ENCODE data around the gene CCDC78.

The CCDC78 gene

GRCh38 chr16:683396-684070 is 42.7 kb downstream of the CCDC78 start:
- FAIRE-seq (no peak), DNase-seq (ENCODE audit: extremely low spot score, insufficient read length, low read depth) (no peak)

DNA sequence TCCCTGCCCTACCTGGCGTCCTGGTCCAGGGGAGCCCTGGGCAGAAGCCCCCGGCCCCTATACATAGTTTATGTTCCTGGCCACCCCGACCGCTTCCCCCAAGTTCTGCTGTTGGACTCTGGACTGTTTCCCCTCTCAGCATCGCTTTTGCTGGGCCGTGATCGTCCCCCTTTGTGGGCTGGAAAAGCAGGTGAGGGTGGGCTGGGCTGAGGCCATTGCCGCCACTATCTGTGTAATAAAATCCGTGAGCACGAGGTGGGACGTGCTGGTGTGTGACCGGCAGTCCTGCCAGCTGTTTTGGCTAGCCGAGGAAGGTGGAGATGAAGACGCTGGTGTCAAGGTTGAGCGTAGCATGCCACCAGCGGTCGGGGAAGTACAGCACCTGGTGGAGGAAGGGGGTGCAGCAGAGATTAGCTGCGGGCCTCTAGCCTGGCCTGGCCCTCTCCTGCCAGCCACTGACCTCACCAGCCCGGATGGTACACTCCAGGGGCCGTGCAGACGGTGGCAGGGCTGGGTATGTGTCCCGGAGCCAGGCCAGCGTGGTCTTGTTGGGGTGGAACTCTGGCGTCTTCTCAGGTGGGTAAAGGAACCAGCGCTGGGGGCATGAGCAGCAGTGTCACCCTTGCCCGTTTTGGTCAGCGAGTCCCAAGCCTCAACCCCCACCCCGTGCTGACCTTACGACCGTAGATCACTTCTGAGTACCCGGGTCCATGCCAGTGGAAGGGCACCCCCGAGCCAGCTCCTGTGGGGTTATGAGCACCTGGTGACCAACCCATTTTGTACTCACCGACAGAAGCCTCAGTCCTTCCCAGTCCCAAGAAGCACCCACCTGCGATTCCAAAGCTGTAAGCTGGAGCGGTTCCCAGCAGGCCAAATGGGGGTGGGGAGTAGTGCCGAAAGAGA is 43.5 kb downstream of the CCDC78 start:
- FAIRE-seq (no peak), DNase-seq (ENCODE audit: extremely low spot score, insufficient read length, low read depth) (no peak)

DNA sequence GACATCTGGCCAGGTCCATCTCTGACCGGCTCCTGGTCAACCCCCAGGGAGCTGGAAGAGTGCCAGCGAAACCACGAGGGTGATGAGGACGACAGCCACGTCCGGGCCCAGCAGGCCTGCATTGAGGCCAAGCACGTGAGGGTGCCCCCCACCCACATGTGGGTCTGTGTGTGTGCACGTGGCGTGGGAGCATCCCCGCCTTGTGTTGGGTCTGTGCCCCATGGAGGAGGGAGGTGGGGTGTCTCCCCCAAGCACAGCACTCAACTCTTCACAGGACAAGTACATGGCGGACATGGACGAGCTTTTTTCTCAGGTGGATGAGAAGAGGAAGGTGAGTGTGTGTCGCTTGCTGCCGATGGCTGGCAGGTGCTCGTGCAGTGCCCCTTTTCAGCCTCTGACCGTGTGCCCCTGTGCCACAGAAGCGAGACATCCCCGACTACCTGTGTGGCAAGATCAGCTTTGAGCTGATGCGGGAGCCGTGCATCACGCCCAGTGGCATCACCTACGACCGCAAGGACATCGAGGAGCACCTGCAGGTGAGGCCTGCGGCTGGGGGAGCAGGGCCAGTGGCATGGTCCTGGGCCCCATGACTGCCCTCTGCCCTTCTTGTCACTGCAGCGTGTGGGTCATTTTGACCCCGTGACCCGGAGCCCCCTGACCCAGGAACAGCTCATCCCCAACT is 44.4 kb downstream of the CCDC78 start:
- DNase-seq (ENCODE audit: extremely low spot score, insufficient read length, low read depth) (no peak), FAIRE-seq (no peak)

DNA sequence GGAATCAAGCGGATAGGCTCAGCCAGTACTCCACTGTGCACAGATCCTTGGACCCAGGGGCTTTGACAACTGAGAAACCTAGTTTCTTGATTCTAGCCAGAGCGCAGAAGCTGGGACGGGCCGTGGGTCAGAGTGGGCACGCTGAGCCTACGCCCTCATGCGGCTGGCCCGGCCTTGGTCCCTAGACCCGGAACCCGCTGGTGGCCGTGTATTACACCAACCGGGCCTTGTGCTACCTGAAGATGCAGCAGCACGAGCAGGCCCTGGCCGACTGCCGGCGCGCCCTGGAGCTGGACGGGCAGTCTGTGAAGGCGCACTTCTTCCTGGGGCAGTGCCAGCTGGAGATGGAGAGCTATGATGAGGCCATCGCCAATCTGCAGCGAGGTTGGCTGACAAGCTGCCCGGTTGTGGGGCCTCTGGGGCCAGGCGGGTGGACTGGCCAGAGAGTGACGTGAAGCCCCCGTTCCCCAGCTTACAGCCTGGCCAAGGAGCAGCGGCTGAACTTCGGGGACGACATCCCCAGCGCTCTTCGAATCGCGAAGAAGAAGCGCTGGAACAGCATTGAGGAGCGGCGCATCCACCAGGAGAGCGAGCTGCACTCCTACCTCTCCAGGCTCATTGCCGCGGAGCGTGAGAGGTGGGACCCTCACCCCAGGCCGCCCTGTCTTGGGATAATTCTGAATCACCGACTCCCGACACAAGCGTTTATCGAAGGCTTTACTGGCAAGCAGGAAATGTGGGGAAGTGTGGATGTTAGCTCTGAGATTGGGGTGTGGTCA is 45.1 kb downstream of the CCDC78 start:
- DNase-seq (ENCODE audit: extremely low spot score, insufficient read length, low read depth) (no peak), FAIRE-seq (peak; percentile 54)

DNA sequence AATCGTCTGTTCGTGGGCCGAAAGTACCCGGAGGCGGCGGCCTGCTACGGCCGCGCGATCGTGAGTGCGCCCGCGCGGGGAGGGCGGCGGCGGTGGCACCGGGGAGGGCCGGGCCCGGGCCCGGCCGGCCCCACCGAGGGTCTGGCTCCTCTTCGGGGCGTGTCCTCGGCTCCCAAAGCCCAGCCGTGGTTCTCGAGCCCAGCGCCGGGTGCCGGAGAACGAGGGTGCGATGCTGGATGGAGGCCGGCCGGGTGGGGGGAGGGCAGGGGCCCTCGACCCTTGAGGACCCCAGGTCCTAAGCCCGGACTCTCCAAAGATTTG is 45.7 kb downstream of the CCDC78 start:
- no peak for DNase-seq (ENCODE audit: extremely low spot score, insufficient read length, low read depth)
- no peak for FAIRE-seq

DNA sequence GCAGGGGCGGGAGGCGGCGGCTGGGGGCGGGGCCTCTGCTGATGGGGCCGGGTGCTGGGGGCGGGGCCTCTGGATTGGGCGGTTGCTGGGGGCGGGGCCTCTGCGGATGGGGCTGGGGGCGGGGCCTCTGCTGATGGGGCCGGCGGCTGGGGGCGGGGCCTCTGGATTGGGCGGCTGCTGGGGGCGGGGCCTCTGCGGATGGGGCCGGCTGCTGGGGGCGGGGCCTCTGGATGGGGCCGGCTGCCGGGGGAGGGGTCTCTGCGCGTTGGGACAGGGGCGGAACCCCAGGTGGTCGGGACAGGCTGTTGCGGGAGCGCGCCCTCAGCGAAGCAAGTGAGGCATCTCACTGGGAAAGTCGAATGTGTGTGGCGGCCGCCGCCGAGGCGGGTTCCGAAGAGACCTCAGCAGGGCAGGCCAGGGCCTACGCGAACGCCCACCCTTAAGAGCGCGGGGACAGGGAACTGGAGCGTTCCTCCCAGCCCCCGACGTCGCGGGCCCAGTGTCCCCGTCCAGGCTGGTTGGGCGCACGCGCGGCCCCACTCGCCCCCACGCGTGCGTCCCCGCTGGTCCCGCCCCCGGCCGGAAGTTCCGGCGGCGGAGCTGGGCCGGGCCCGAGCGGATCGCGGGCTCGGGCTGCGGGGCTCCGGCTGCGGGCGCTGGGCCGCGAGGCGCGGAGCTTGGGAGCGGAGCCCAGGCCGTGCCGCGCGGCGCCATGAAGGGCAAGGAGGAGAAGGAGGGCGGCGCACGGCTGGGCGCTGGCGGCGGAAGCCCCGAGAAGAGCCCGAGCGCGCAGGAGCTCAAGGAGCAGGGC is 46.2 kb downstream of the CCDC78 start, which contains the start of gene STUB1:
Gene STUB1, plus strand, starts transcription at position 597 of the 811 bp plus-strand sequence. Its CDS starts 116 bp downstream, at position 713.
- peak; percentile 62 for DNase-seq (ENCODE audit: extremely low spot score, insufficient read length, low read depth)
- FAIRE-seq: peak; percentile 73

GRCh38 chr16:678858-679813 is 47.1 kb downstream of the CCDC78 start:
- FAIRE-seq (no peak), DNase-seq (ENCODE audit: extremely low spot score, insufficient read length, low read depth) (no peak)

DNA sequence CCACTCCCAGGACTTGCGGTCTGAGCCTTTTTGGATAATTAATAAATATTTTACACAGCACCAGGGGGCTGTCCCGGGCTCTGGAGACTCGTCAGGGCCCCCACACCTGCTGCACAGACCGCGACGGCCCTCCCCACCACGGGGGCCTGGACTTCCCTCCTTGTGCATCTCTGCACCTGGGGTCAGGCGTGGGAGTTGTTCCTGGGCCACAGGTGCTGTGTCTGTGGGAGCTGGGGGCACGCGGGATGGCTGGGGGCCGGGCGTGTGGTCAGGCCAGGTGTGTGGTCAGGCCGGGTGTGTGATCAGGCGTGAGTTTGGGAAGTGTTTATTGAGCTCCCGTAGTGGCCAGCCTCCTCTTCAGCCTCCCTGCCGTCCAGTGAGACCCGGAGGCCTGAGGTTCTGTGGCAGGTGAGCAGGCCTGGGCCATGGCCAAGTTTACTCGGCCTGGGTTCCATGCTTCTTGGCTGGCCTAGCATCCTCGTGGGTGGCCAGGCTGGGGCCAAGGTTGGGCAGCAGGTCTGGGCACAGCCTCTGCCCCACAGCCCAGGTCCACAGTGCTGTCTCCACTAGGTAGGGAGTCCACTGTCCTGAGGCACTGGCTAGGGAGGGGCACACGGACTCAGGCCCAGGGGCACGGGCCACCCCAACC is 47.9 kb downstream of the CCDC78 start:
- DNase-seq (ENCODE audit: extremely low spot score, insufficient read length, low read depth): no peak
- FAIRE-seq: no peak

- no peak for DNase-seq (ENCODE audit: extremely low spot score, insufficient read length, low read depth)
- FAIRE-seq: no peak
Observed at GRCh38 chr16:677316-678190, 48.7 kb downstream of the CCDC78 start.

DNA sequence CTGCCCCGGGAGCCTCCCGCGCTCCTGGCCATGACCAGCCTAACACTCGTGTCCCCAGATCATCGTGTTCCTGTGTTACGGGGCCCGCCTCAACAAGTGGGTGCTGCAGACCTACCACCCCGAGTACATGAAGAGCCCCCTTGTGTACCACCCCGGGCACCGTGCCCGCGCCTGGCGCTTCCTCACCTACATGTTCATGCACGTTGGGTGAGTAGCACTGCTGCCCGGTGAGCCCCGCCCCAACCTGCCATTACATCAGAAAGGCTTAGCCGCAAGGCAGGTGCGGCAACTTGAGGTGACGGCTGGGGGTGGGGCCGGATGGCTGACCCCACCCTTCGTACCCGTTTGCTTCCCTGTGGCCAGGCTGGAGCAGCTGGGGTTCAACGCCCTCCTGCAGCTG is 49.3 kb downstream of the CCDC78 start:
- DNase-seq (ENCODE audit: extremely low spot score, insufficient read length, low read depth): no peak

DNA sequence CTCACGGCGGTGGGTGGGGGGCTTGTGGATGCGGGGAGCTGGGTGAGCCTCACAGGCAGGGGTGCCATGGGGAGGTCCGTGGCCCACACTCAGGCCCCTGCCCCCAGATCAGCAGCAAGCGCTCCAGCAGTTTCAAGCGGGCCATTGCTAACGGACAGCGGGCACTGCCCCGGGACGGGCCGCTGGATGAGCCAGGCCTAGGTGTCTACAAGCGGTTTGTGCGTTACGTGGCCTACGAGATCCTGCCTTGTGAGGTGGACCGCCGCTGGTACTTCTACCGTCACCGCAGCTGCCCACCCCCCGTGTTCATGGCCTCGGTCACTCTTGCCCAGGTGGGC is 49.7 kb downstream of the CCDC78 start:
- DNase-seq (ENCODE audit: extremely low spot score, insufficient read length, low read depth): no peak
- no peak for FAIRE-seq

More for the DNA sequence above, 49.3 kb downstream of the CCDC78 start:
- FAIRE-seq: no peak

DNA sequence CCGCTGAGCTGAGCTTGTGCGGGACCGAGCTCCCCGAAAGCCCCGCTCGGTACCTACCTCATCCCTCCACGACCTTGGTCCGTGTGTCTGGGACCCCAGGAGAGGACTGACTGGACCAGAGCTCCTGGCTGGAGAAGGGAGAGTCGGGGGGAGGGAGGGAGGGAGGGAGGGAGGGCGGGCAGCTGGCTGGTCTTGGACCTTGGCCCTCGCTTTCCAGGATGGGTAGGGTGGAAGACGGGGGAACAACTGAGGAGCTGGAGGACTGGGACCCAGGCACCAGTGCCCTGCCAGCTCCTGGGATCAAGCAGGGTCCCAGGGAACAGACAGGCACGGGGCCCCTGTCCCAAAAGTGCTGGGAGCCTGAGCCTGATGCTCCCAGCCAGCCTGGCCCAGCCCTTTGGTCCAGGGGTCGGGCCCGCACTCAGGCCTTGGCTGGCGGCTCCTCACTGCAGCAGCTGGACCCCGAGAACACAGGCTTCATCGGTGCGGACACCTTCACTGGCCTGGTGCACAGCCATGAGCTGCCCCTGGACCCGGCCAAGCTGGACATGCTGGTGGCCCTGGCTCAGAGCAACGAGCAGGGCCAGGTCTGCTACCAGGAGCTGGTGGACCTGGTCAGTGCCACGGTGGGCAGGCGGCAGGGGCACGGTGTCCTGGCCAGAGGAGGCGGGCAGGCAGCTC is 50.2 kb downstream of the CCDC78 start:
- FAIRE-seq (no peak), DNase-seq (ENCODE audit: extremely low spot score, insufficient read length, low read depth) (no peak)

DNA sequence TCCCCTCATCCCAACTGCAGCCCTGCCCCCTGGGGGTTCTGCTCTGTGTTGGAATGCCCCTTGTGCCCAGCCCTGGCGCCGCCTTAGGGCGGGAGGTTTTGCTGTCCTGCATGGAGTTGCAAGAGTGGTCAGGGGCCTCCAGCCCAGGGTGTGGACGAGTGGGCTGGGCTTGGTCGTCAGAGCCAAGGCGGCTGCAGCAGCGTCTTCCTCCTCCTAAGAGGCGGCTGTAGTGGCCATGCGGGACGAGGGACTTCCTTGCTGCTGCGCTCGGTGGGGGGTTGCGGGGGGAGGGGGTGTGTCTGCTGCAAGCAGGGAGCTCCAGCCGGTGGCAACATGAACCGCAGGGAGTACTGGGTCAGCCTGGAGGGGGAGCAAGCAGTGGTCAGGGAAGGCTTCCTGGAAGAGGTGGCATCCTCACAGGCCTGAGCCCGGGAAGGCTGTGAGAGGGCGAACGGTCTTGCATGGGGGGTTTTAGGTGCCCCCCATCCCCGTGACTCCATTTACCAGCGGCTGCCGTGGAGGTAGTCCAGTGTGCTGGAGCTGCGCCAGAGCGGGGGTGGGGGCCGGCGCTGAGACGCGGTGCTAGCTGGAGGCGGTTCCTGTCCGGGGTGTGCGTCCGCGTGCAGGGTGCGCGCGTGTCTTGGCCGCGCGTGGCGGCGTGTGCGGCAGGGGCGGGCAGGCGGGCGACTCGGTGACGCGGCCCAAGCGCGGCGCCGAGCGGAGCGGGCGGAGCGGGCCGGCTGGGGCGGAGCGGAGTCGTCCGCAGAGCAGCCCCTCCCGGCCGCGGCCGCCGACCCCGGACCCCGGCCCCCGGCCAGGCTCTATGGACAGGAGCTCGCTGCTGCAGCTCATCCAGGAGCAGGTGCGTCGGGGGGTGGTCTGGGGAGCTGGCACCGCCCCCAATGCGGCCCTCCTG is 51.0 kb downstream of the CCDC78 start, which contains the start of gene RHBDL1:
Gene RHBDL1, plus strand, starts transcription at position 704 of the 916 bp plus-strand sequence. Its CDS starts 120 bp downstream, at position 824.
- no peak for FAIRE-seq
- no peak for DNase-seq (ENCODE audit: extremely low spot score, insufficient read length, low read depth)

GRCh38 chr16:674214-674881 is 51.9 kb downstream of the CCDC78 start:
- DNase-seq (ENCODE audit: extremely low spot score, insufficient read length, low read depth) (no peak), FAIRE-seq (no peak)
